OCI-LY3 (cell line): Measurements from ENCODE around the gene SERINC2.

ENCODE experiments used
- H2AFZ ChIP-seq: fragments of 200-600, 300-600 bp; shearing (Covaris generic); 2 replicates; pipeline ENCODE4 v1.6.0; 2014; ENCODE audit warnings: antibody characterized with exemption, low read depth, low read length
- H3K27ac ChIP-seq: fragments of 200-600, 300-600 bp; sonication (generic); 2 replicates; pipeline ENCODE4 v1.5.1; 2014; ENCODE audit warnings: mild to moderate bottlenecking, low read length, moderate library complexity, mixed read lengths
- H3K27me3 ChIP-seq: fragments of 200-600, 300-600 bp; sonication (generic); 2 replicates; pipeline ENCODE4 v1.6.1; 2014; ENCODE audit warnings: low read depth, low read length, mixed read lengths
- H3K36me3 ChIP-seq: fragments of 200-600, 300-600 bp; sonication (generic); replicated peaks from 2 replicates; pipeline ENCODE3; 2014; ENCODE audit warnings: low read depth, low read length, mixed read lengths
- H3K4me1 ChIP-seq: fragments of 300-600, 200-600 bp; sonication (generic); 2 replicates; pipeline ENCODE4 v1.6.1; 2014; ENCODE audit warnings: low read length, mixed read lengths
- H3K4me2 ChIP-seq: fragments of 200-600, 300-600 bp; sonication (generic); 2 replicates; pipeline ENCODE4 v1.6.1; 2014; ENCODE audit warnings: low read length, mixed read lengths
- H3K4me3 ChIP-seq: fragments of 300-600, 200-600 bp; sonication (generic); 2 replicates; pipeline ENCODE4 v1.5.1; 2014; ENCODE audit warnings: antibody characterized with exemption, mild to moderate bottlenecking, low read length, moderate library complexity
- H3K79me2 ChIP-seq: fragments of 300-600, 200-600 bp; shearing (Covaris generic); 2 replicates; pipeline ENCODE4 v1.6.1; 2014; ENCODE audit warnings: mild to moderate bottlenecking, low read length, mixed read lengths
- H3K9ac ChIP-seq: fragments of 300-600, 200-600 bp; shearing (Covaris generic); 2 replicates; pipeline ENCODE4 v1.6.0; 2014; ENCODE audit warnings: mild to moderate bottlenecking, low read length, moderate library complexity
- H3K9me3 ChIP-seq: fragments of 200-600, 300-600 bp; shearing (Covaris generic); 2 replicates; pipeline ENCODE4 v1.6.1; 2014; ENCODE audit warnings: low read length, mixed read lengths; ENCODE audit not compliant: insufficient read depth
- H4K20me1 ChIP-seq: fragments of 200-600, 300-600 bp; sonication (generic); 2 replicates; pipeline ENCODE4 v1.6.1; 2016; ENCODE audit warnings: low read length, mixed read lengths; ENCODE audit not compliant: insufficient read depth
- EZH2phosphoT487 ChIP-seq: fragments of 200-600 bp; shearing (Covaris generic); IDR thresholded peaks from 2 replicates; pipeline ENCODE4 v1.6.1; 2018; ENCODE audit warnings: antibody characterized with exemption, mixed run types, low read depth
- TF ChIP-seq, protein P1 (sequence below): fragments of 200-600, 300-600 bp; sonication (generic); IDR thresholded peaks from 2 replicates; pipeline ENCODE4 v1.5.1; 2014; ENCODE audit warnings: antibody characterized with exemption, low read length, low read depth

Gene SERINC2

GRCh38 chr1:31444725-31445448 is 31.9 kb downstream of the SERINC2 start:
- Histone ChIP-seq H3K36me3 (no peaks in the 10 kb centered on the region), H3K27me3 (no peaks in the 10 kb centered on the region), H3K4me2 (no peak overlapping the region), H4K20me1 (no peaks in the 10 kb centered on the region), H3K9ac (no peak overlapping the region), H2AFZ (no peak overlapping the region), H3K4me3 (no peak overlapping the region), H3K9me3 (0 out of 2 replicates have a peak, but pooled peaks cover 5% of the 10 kb centered on the region), H3K79me2 (no peaks in the 10 kb centered on the region), H3K27ac (no peak overlapping the region), H3K4me1 (no peaks in the 10 kb centered on the region)
- TF ChIP-seq EZH2phosphoT487: no peak
- TF ChIP-seq, protein P1, sequence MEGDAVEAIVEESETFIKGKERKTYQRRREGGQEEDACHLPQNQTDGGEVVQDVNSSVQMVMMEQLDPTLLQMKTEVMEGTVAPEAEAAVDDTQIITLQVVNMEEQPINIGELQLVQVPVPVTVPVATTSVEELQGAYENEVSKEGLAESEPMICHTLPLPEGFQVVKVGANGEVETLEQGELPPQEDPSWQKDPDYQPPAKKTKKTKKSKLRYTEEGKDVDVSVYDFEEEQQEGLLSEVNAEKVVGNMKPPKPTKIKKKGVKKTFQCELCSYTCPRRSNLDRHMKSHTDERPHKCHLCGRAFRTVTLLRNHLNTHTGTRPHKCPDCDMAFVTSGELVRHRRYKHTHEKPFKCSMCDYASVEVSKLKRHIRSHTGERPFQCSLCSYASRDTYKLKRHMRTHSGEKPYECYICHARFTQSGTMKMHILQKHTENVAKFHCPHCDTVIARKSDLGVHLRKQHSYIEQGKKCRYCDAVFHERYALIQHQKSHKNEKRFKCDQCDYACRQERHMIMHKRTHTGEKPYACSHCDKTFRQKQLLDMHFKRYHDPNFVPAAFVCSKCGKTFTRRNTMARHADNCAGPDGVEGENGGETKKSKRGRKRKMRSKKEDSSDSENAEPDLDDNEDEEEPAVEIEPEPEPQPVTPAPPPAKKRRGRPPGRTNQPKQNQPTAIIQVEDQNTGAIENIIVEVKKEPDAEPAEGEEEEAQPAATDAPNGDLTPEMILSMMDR: no peak

DNA sequence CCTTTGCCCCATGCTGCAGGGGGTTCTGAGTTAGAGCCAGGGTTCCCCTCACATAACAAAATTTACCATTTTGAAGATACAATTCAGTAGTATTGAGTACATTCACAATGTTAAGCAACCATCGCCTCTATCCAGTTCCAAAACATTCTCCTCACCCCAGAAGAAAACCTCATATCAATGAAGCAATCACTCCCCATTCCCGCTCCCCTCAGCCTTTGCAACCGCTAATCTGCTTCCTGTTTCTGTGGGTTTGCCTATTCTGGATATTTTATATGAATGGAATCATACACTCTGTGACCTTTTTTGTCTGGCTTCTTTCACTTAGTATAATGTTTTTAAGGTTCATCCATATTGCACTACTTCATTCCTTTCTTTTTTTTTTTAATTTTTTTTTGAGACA is 32.9 kb downstream of the SERINC2 start:
- Histone ChIP-seq H4K20me1 (no peaks in the 10 kb centered on the region), H2AFZ (no peak overlapping the region), H3K36me3 (no peaks in the 10 kb centered on the region), H3K27ac (no peak overlapping the region), H3K4me3 (no peak overlapping the region), H3K9ac (no peak overlapping the region), H3K27me3 (no peaks in the 10 kb centered on the region), H3K79me2 (no peaks in the 10 kb centered on the region), H3K9me3 (0 out of 2 replicates have a peak, but pooled peaks cover 5% of the 10 kb centered on the region), H3K4me1 (no peaks in the 10 kb centered on the region), H3K4me2 (no peak overlapping the region)
- no peak for TF ChIP-seq EZH2phosphoT487
- TF ChIP-seq, protein P1: no peak

DNA sequence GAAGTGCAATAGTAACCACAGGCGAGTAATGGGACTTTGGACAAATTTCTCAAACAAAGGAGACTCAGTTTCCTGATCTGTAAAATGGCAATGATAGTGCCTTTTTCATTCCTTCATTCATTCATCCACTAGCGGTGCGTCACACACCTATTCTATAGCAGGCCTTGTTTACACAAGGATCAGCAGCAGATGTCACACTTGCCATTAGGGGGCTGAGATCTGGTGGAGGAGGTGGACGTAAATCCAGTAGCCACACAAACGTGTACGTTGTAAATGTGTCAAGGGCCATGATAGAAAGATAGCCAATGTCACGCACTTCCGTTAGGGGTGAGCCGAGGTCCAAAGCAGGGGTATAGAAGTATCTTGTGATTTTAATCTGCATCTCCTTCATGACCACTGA is 34.2 kb downstream of the SERINC2 start:
- TF ChIP-seq EZH2phosphoT487: no peak
- TF ChIP-seq, protein P1: no peak

GRCh38 chr1:31453384-31454079 is 40.5 kb downstream of the SERINC2 start:
- Histone ChIP-seq H3K9ac (no peak overlapping the region), H2AFZ (no peak overlapping the region), H3K4me2 (no peak overlapping the region), H3K27me3 (no peaks in the 10 kb centered on the region), H4K20me1 (no peaks in the 10 kb centered on the region), H3K36me3 (no peaks in the 10 kb centered on the region), H3K4me1 (no peaks in the 10 kb centered on the region), H3K79me2 (no peaks in the 10 kb centered on the region), H3K9me3 (peaks cover under 1% of the 10 kb centered on the region; the same call in 1 of the 2 replicates), H3K4me3 (no peak overlapping the region), H3K27ac (no peak overlapping the region)
- TF ChIP-seq, protein P1: no peak
- no peak for TF ChIP-seq EZH2phosphoT487

More for the DNA sequence above, 34.2 kb downstream of the SERINC2 start:
- Histone ChIP-seq H3K79me2 (no peaks in the 10 kb centered on the region), H3K27me3 (no peaks in the 10 kb centered on the region), H3K4me2 (no peak overlapping the region), H2AFZ (no peak overlapping the region), H4K20me1 (no peaks in the 10 kb centered on the region), H3K9me3 (0 out of 2 replicates have a peak, but pooled peaks cover 5% of the 10 kb centered on the region), H3K4me1 (no peaks in the 10 kb centered on the region), H3K4me3 (no peak overlapping the region), H3K27ac (no peak overlapping the region), H3K9ac (no peak overlapping the region), H3K36me3 (no peaks in the 10 kb centered on the region)
